Sigmoid colon (tissue), 7 donors: Measurements from ENCODE around the gene ATP1B3. TPM values are rescaled to one million over a fixed set of nuclear protein-coding genes. Genes with fewer than 3 reads are reported as not detected.
"Not testable (repeated sequence)": the region's sequence is repeated elsewhere in the genome, so short reads cannot be mapped to it uniquely, and the experiment has no call there.

ENCODE experiments used
- DNase-seq: peaks from one replicate; pipeline ENCODE4 v3.0.0-alpha.2; 2019
- H3K27ac ChIP-seq, 4 donors: fragments of 200-600 bp; sonication (generic); one replicate each; pipeline ENCODE4 v1.5.1; 2016 to 2019; ENCODE audit warnings: mild to moderate bottlenecking in 1 of 4
- H3K27me3 ChIP-seq, 3 donors: fragments of 200-600 bp; sonication (generic); one replicate each; pipeline ENCODE4 v1.5.1; 2019; ENCODE audit warnings: mild to moderate bottlenecking in 1 of 3
- H3K36me3 ChIP-seq, 4 donors: fragments of 200-600 bp; sonication (generic); one replicate each; pipeline ENCODE4 v1.5.1; 2016 to 2019
- H3K4me1 ChIP-seq, 4 donors: fragments of 200-600 bp; sonication (generic); one replicate each; pipeline ENCODE4 v1.5.1; 2017 to 2019
- H3K4me3 ChIP-seq, 4 donors: fragments of 200-600 bp; sonication (generic); one replicate each; pipeline ENCODE4 v1.5.1; 2017 to 2019; ENCODE audit warnings: mild to moderate bottlenecking in 2 of 4, moderate library complexity in 1 of 4
- H3K9me3 ChIP-seq, 4 donors: fragments of 200-600 bp in 3 of 4; sonication (generic) in 3 of 4; one replicate each; pipeline versions ENCODE4 v1.5.1 to v1.6.1; 2013 to 2019
- EP300 ChIP-seq, 4 donors: sonication (generic); formaldehyde crosslinking; IDR thresholded peaks; one replicate each; pipeline ENCODE4 v1.6.1; 2017; ENCODE audit warnings: antibody characterized with exemption in 4 of 4
- POLR2A ChIP-seq, 2 donors: fragments of 450-650 bp; IDR thresholded peaks; one replicate each; pipeline ENCODE4 v1.6.1; 2016; ENCODE audit warnings: antibody characterized with exemption in 2 of 2, mild to moderate bottlenecking in 2 of 2, moderate library complexity in 2 of 2
- POLR2AphosphoS5 ChIP-seq, 4 donors: sonication (generic); formaldehyde crosslinking; IDR thresholded peaks; one replicate each; pipeline ENCODE4 v1.6.1; 2017; ENCODE audit warnings: antibody characterized with exemption in 4 of 4
- WGBS, 2 donors: extraction: QIAGEN DNeasy Blood & Tissue Kit; methylation state at CpG; one replicate each; pipeline ENCODE4 v1.1.7; 2013; 5-methylcytosine and 5-hydroxymethylcytosine counted together
- intact Hi-C: fragments of 100-400 bp; cut with DNase I; formaldehyde crosslinking; loops from one replicate; pipeline ENCODE4 v1.15.1; 2023
- polyA plus RNA-seq, 3 donors: library from polyadenylated mRNA; stranded (reverse); fragments of 200-250 nt; gene quantifications; one replicate each; pipeline ENCODE4 v1.2.3, GENCODE V29; 2013
- total RNA-seq, 4 donors: library from RNA; depleted of rRNA; stranded (reverse); fragments of >200 nt; gene quantifications; one replicate each; pipeline ENCODE4 v1.1.0, GENCODE V29; 2016
- TF ChIP-seq, protein P1 (sequence below), 4 experiments: fragments of 450-650 bp in 3 of 4; fragments of 200-600 bp in 1 of 4; IDR thresholded peaks; one replicate each; pipeline ENCODE4 v1.5.1; 2016 to 2019; ENCODE audit warnings: antibody characterized with exemption in 4 of 4, mild to moderate bottlenecking in 3 of 4, moderate library complexity in 2 of 4
- donor health status: healthy with polysubstance abuse.
- donor health status: Bipolar disorder and iron deficiency.
- donor health status: healthy.

ATP1B3 gene
- total and polyA plus RNA-seq, 7 donors: 29.9 to 235 (median 69.5) TPM

GRCh38 chr3:141878817-141879216, 2.4 kb downstream of the ATP1B3 start:
- peak overlapping the region in 2 of 4 donors; percentile 100 for H3K27ac ChIP-seq
- TF ChIP-seq, protein P1, sequence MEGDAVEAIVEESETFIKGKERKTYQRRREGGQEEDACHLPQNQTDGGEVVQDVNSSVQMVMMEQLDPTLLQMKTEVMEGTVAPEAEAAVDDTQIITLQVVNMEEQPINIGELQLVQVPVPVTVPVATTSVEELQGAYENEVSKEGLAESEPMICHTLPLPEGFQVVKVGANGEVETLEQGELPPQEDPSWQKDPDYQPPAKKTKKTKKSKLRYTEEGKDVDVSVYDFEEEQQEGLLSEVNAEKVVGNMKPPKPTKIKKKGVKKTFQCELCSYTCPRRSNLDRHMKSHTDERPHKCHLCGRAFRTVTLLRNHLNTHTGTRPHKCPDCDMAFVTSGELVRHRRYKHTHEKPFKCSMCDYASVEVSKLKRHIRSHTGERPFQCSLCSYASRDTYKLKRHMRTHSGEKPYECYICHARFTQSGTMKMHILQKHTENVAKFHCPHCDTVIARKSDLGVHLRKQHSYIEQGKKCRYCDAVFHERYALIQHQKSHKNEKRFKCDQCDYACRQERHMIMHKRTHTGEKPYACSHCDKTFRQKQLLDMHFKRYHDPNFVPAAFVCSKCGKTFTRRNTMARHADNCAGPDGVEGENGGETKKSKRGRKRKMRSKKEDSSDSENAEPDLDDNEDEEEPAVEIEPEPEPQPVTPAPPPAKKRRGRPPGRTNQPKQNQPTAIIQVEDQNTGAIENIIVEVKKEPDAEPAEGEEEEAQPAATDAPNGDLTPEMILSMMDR (IDR thresholded peaks at IDR 0.05): no peak
- no peak for TF ChIP-seq POLR2AphosphoS5 (IDR thresholded peaks at IDR 0.05)
- no peak for TF ChIP-seq POLR2A (IDR thresholded peaks at IDR 0.05)
- no peak for TF ChIP-seq EP300 (IDR thresholded peaks at IDR 0.05)
- H3K4me1 ChIP-seq: peaks cover 0 to 43% (median 32%) of the 10 kb centered on the region in 4 donors
- no peaks in the 10 kb centered on the region for H3K9me3 ChIP-seq
- no peaks in the 10 kb centered on the region for H3K27me3 ChIP-seq
- H3K36me3 ChIP-seq: no peaks in the 10 kb centered on the region
- DNase-seq: no peak
- 52 to 84% methylated on average over 2 of the region's 2 CpGs for WGBS, 2 donors
- peak overlapping the region in 2 of 4 donors; percentile 78 to 96 for H3K4me3 ChIP-seq
- intact Hi-C loops: loop anchor here (5.0 to 10.0 kb wide), 3 partner anchors 346 to 512 kb away; partner anchors contain the start of genes GK5, RASA2 and ZBTB38

- H3K4me1 ChIP-seq: peaks cover 0 to 36% (median 30%) of the 10 kb centered on the region in 4 donors
- no peaks in the 10 kb centered on the region for H3K9me3 ChIP-seq
- no peaks in the 10 kb centered on the region for H3K36me3 ChIP-seq
- no peak overlapping the region for H3K27ac ChIP-seq
- no peaks in the 10 kb centered on the region for H3K27me3 ChIP-seq
- no peak for DNase-seq
- no peak for TF ChIP-seq POLR2AphosphoS5 (IDR thresholded peaks at IDR 0.05)
- TF ChIP-seq EP300 (IDR thresholded peaks at IDR 0.05): no peak
- TF ChIP-seq, protein P1 (IDR thresholded peaks at IDR 0.05): no peak
- no peak for TF ChIP-seq POLR2A (IDR thresholded peaks at IDR 0.05)
- 59 to 76% methylated on average over 4 of the region's 4 CpGs for WGBS, 2 donors
- intact Hi-C loops: no loop called here
- no peak overlapping the region for H3K4me3 ChIP-seq
Measured at GRCh38 chr3:141881702-141882101, 5.3 kb downstream of the ATP1B3 start.

- H3K36me3 ChIP-seq: no peaks in the 10 kb centered on the region
- H3K4me3 ChIP-seq: no peak overlapping the region
- H3K9me3 ChIP-seq: no peaks in the 10 kb centered on the region
- TF ChIP-seq POLR2A (IDR thresholded peaks at IDR 0.05): no peak
- TF ChIP-seq POLR2AphosphoS5 (IDR thresholded peaks at IDR 0.05): no peak
- no peak for TF ChIP-seq EP300 (IDR thresholded peaks at IDR 0.05)
- TF ChIP-seq, protein P1 (IDR thresholded peaks at IDR 0.05): no peak
- DNase-seq: no peak
- intact Hi-C loops: no loop called here
- WGBS, 2 donors: 93 to 97% methylated on average over 5 of the region's 5 CpGs
- peaks cover 0 to 9% (median 0%) of the 10 kb centered on the region in 4 donors for H3K4me1 ChIP-seq
- H3K27me3 ChIP-seq: no peaks in the 10 kb centered on the region
- H3K27ac ChIP-seq: no peak overlapping the region
Measured at GRCh38 chr3:141887051-141887450, 10.6 kb downstream of the ATP1B3 start.

DNA sequence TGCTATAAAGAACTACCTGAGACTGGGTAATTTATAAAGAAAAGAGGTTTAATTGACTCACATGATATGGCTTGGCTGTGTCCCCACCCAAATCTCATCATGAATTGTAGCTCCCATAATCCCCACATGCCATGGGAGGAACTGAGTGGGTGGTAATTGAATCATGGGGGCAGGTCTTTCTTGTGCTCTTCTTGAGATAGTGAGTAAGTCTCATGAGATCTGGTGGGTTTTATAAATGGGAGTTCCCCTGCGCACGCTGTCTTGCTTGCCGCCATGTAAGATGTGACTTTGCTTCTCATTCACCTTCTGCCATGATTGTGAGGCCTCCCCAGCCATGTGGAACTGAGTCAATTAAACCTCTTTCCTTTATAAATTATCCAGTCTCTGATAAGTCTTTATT, 12.1 kb downstream of the ATP1B3 start:
- H3K4me3 ChIP-seq, H3K4me1 ChIP-seq, DNase-seq, H3K36me3 ChIP-seq, H3K27me3 ChIP-seq, H3K9me3 ChIP-seq, intact Hi-C loops, H3K27ac ChIP-seq: not testable (repeated sequence)
- 66 to 97% methylated on average over 3 of the region's 3 CpGs for WGBS, 2 donors

GRCh38 chr3:141894524-141895176, 18.2 kb downstream of the ATP1B3 start:
- DNase-seq: no peak
- intact Hi-C loops: no loop called here
- TF ChIP-seq, protein P1 (IDR thresholded peaks at IDR 0.05): no peak
- TF ChIP-seq POLR2AphosphoS5 (IDR thresholded peaks at IDR 0.05): peak in 3 of 4 donors; percentile 10 to 50 (median 35)

More at GRCh38 chr3:141894524-141895176, 18.2 kb downstream of the ATP1B3 start:
- no peaks in the 10 kb centered on the region for H3K27me3 ChIP-seq
- peaks cover 0 to 6% (median 2%) of the 10 kb centered on the region in 4 donors for H3K4me1 ChIP-seq
- no peak overlapping the region for H3K4me3 ChIP-seq
- H3K36me3 ChIP-seq: no peaks in the 10 kb centered on the region
- H3K9me3 ChIP-seq: no peaks in the 10 kb centered on the region
- no peak overlapping the region for H3K27ac ChIP-seq
- WGBS, 2 donors: 66 to 82% methylated on average over 5 of the region's 5 CpGs
